HG03520 (cell line): ENCODE results near the gene CEP104.

Experiments used
- ATAC-seq: cut with Tn5 transposase; IDR thresholded peaks from one replicate; pipeline ENCODE4 v1.9.1; 2021; ENCODE audit warnings: mild to moderate bottlenecking, moderate library complexity; ENCODE audit not compliant: unreplicated experiment

The CEP104 gene

GRCh38 chr1:3779912-3780416 lies 77.0 kb downstream of the CEP104 start:
- no peak for ATAC-seq

GRCh38 chr1:3779265-3779911 lies 77.6 kb downstream of the CEP104 start:
- no peak for ATAC-seq

GRCh38 chr1:3778590-3779264 lies 78.3 kb downstream of the CEP104 start:
- no peak for ATAC-seq

- no peak for ATAC-seq
These were observed 79.1 kb downstream of the CEP104 start for GRCh38 chr1:3777647-3778589.

GRCh38 chr1:3777078-3777547 lies 79.9 kb downstream of the CEP104 start:
- ATAC-seq = no peak

GRCh38 chr1:3776231-3776961 lies 80.6 kb downstream of the CEP104 start:
- no peak for ATAC-seq

- ATAC-seq = no peak
These were observed 81.4 kb downstream of the CEP104 start for GRCh38 chr1:3775490-3776230.

- no peak for ATAC-seq
These were observed 82.0 kb downstream of the CEP104 start for GRCh38 chr1:3774946-3775489.

GRCh38 chr1:3774276-3774945 lies 82.6 kb downstream of the CEP104 start:
- no peak for ATAC-seq

GRCh38 chr1:3773572-3774275 lies 83.3 kb downstream of the CEP104 start:
- no peak for ATAC-seq

- no peak for ATAC-seq
These were observed 84.1 kb downstream of the CEP104 start, which contains the start of gene SMIM1 for GRCh38 chr1:3772715-3773571. Gene SMIM1, plus strand, starts transcription at chr1:3772749. Its CDS starts 2,625 bp downstream, at chr1:3775374.

GRCh38 chr1:3772027-3772714 lies 84.8 kb downstream of the CEP104 start:
- peak; percentile 43 for ATAC-seq

- no peak for ATAC-seq
These were observed 85.6 kb downstream of the CEP104 start for GRCh38 chr1:3771108-3772026.

GRCh38 chr1:3770047-3770765 lies 86.8 kb downstream of the CEP104 start:
- no peak for ATAC-seq

- no peak for ATAC-seq
These were observed 88.1 kb downstream of the CEP104 start for GRCh38 chr1:3768811-3769390.
